HCT116 (cell line): ENCODE measurements around the gene ZNF593.

Source experiments
- EGR1 ChIP-seq: IDR thresholded peaks from 2 replicates; pipeline ENCODE4 v1.6.1; 2012; ENCODE audit warnings: low read depth
- ELF1 ChIP-seq: IDR thresholded peaks from 2 replicates; pipeline ENCODE4 v1.6.1; 2012; ENCODE audit warnings: low read depth, borderline replicate concordance
- EZH2 ChIP-seq: fragments of 200-600 bp; sonication (generic); IDR thresholded peaks from 2 replicates; pipeline ENCODE4 v1.6.1; 2017; ENCODE audit warnings: antibody characterized with exemption, mixed run types
- FOSL1 ChIP-seq: IDR thresholded peaks from 2 replicates; pipeline ENCODE4 v1.6.1; 2012; ENCODE audit warnings: low read depth
- POLR2A ChIP-seq: IDR thresholded peaks from 2 replicates; pipeline ENCODE4 v1.7.0; 2011; ENCODE audit warnings: borderline replicate concordance; ENCODE audit not compliant: insufficient read depth, insufficient read length; ENCODE audit errors: extremely low read depth
- POLR2AphosphoS5 ChIP-seq: IDR thresholded peaks from 2 replicates; pipeline ENCODE4 v1.6.1; 2011; ENCODE audit warnings: mild to moderate bottlenecking, low read depth, low read length, moderate library complexity
- RAD21 ChIP-seq: IDR thresholded peaks from 2 replicates; pipeline ENCODE4 v1.6.1; 2012; ENCODE audit warnings: low read depth, mild to moderate bottlenecking
- TCF7L2 ChIP-seq: IDR thresholded peaks from 2 replicates; pipeline ENCODE4 v1.7.0; 2011; ENCODE audit warnings: borderline replicate concordance, inconsistent platforms; ENCODE audit not compliant: insufficient read depth, insufficient read length; ENCODE audit errors: extremely low read depth
- ZNF274 ChIP-seq: fragments of 200-500 bp; sonication (Bioruptor generic); IDR thresholded peaks from 2 replicates; pipeline ENCODE4 v1.6.1; 2014; ENCODE audit warnings: mild to moderate bottlenecking, low read depth, low read length, inconsistent platforms
- TF ChIP-seq, protein P1 (sequence below), 3 experiments: fragments of 200-600 bp in 1 of 3; sonication (generic) in 1 of 3; IDR thresholded peaks in 2 of 3; conservative IDR thresholded peaks in 1 of 3; 2 replicates each; pipeline ENCODE4 v1.5.1; 2012 to 2017; ENCODE audit warnings: low read depth in 2 of 3, low read length in 2 of 3, antibody characterized with exemption in 1 of 3, borderline replicate concordance in 1 of 3, control low read depth in 1 of 3, mild to moderate bottlenecking in 1 of 3, mixed read lengths in 1 of 3, mixed run types in 1 of 3, moderate library complexity in 1 of 3; ENCODE audit not compliant: insufficient read depth in 1 of 3
- TF ChIP-seq, protein P2 (sequence below): IDR thresholded peaks from 2 replicates; pipeline ENCODE4 v1.6.1; 2012
- TF ChIP-seq, protein P3 (sequence below): IDR thresholded peaks from 2 replicates; pipeline ENCODE4 v1.6.1; 2012; ENCODE audit warnings: low read depth

DNA sequence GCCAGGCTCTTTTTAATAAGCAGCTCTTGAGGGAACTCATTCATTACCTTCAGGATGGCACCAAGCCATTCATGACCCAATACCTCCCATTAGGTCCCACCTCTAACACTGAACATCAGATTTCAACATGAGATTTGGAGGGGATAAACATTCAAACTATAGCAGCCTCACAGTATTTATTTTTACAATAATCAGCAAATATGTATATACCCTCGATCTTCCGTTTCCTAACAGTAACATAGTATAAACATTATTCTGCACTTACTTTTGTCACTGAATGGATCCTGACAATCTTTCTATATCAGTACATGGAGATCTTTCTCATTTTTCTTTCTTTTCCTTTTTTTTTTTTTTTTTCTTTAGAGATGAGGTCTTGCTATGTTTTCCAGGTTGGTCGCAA is 26.1 kb downstream of the ZNF593 start:
- TF ChIP-seq ZNF274 (no peak), POLR2A (no peak), RAD21 (no peak), EZH2 (no peak), EGR1 (no peak), FOSL1 (no peak), POLR2AphosphoS5 (no peak), ELF1 (no peak), TCF7L2 (no peak)
- TF ChIP-seq, protein P1, sequence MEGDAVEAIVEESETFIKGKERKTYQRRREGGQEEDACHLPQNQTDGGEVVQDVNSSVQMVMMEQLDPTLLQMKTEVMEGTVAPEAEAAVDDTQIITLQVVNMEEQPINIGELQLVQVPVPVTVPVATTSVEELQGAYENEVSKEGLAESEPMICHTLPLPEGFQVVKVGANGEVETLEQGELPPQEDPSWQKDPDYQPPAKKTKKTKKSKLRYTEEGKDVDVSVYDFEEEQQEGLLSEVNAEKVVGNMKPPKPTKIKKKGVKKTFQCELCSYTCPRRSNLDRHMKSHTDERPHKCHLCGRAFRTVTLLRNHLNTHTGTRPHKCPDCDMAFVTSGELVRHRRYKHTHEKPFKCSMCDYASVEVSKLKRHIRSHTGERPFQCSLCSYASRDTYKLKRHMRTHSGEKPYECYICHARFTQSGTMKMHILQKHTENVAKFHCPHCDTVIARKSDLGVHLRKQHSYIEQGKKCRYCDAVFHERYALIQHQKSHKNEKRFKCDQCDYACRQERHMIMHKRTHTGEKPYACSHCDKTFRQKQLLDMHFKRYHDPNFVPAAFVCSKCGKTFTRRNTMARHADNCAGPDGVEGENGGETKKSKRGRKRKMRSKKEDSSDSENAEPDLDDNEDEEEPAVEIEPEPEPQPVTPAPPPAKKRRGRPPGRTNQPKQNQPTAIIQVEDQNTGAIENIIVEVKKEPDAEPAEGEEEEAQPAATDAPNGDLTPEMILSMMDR (IDR thresholded peaks at IDR 0.05 in 2 of 3, conservative IDR thresholded peaks at IDR 0.05 in 1 of 3; ENCODE audit: borderline replicate concordance in 1 of 3, insufficient read depth in 1 of 3, low read depth in 2 of 3, low read length in 2 of 3) = no peak
- TF ChIP-seq, protein P2, sequence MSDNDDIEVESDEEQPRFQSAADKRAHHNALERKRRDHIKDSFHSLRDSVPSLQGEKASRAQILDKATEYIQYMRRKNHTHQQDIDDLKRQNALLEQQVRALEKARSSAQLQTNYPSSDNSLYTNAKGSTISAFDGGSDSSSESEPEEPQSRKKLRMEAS = no peak
- TF ChIP-seq, protein P3, sequence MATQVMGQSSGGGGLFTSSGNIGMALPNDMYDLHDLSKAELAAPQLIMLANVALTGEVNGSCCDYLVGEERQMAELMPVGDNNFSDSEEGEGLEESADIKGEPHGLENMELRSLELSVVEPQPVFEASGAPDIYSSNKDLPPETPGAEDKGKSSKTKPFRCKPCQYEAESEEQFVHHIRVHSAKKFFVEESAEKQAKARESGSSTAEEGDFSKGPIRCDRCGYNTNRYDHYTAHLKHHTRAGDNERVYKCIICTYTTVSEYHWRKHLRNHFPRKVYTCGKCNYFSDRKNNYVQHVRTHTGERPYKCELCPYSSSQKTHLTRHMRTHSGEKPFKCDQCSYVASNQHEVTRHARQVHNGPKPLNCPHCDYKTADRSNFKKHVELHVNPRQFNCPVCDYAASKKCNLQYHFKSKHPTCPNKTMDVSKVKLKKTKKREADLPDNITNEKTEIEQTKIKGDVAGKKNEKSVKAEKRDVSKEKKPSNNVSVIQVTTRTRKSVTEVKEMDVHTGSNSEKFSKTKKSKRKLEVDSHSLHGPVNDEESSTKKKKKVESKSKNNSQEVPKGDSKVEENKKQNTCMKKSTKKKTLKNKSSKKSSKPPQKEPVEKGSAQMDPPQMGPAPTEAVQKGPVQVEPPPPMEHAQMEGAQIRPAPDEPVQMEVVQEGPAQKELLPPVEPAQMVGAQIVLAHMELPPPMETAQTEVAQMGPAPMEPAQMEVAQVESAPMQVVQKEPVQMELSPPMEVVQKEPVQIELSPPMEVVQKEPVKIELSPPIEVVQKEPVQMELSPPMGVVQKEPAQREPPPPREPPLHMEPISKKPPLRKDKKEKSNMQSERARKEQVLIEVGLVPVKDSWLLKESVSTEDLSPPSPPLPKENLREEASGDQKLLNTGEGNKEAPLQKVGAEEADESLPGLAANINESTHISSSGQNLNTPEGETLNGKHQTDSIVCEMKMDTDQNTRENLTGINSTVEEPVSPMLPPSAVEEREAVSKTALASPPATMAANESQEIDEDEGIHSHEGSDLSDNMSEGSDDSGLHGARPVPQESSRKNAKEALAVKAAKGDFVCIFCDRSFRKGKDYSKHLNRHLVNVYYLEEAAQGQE = no peak
